ENCODE data around the gene ENTHD1. TPM values are rescaled to one million over a fixed set of nuclear protein-coding genes. Genes with fewer than 3 reads are reported as not detected.

Gene ENTHD1
- total and polyA plus RNA-seq, 2 experiments from 2014 or later, result not detected

DNA sequence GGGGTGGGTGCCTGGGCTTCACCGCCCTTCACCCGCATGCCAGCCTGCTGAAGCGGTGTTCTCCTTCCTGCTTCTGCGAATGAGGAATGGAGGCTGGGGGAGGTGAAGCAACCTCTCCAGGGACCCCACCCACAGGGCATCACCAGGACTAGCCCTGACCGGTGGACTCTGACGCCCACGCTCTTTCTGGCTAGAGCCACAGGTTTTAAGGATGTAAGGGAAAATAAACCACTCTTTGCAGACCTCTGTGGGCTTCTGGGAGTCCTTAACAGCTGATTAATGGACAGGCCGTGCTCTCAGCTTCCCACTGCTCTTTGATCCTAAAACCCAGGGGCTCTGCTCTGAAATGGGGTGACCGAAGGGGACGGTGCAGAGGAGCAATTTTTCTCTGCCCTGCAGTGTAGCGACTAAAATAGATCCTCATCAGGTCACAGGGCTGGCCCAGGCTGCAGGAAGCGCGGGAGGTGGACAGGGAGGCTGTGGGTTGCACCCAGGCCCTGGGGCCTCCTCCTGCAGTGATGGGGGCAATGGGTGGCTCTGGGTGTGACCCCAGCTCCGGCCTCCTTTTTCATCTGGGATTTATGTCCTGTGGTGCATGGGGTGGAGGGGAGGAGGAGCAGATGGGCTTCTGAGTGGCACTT is 195.7 kb downstream of the ENTHD1 start:
- TF ChIP-seq CTCF (IDR thresholded peaks at IDR 0.05; ENCODE audit: low read depth, low read length), result no peak
- H3K4me1 ChIP-seq (ENCODE audit: low read depth), result no peaks in the 10 kb centered on the region
- H3K36me3 ChIP-seq, result no peaks in the 10 kb centered on the region
- no peak overlapping the region for H3K27ac ChIP-seq
- H3K4me3 ChIP-seq, result no peak overlapping the region
- H3K27me3 ChIP-seq, result no peaks in the 10 kb centered on the region
- DNase-seq (ENCODE audit: low read depth in 1 of 2, low spot score in 1 of 2), result no peak
- H3K9me3 ChIP-seq (ENCODE audit: low read depth), result no peaks in the 10 kb centered on the region

- H3K4me3 ChIP-seq, result no peak overlapping the region
- H3K9me3 ChIP-seq (ENCODE audit: low read depth), result no peaks in the 10 kb centered on the region
- no peak for DNase-seq (ENCODE audit: low read depth in 1 of 2, low spot score in 1 of 2)
- TF ChIP-seq CTCF (IDR thresholded peaks at IDR 0.05; ENCODE audit: low read depth, low read length), result no peak
- H3K27ac ChIP-seq, result no peak overlapping the region
- H3K36me3 ChIP-seq, result no peaks in the 10 kb centered on the region
- H3K4me1 ChIP-seq (ENCODE audit: low read depth), result peaks cover 11% of the 10 kb centered on the region
- H3K27me3 ChIP-seq, result no peaks in the 10 kb centered on the region
Measured at GRCh38 chr22:39693943-39694500, 199.5 kb downstream of the ENTHD1 start.

Other genes starting within 250 kb of the ENTHD1 start
- 0.09 and 0.32 TPM in 2 replicates for gene GRAP2, start 7.3 kb upstream of the ENTHD1 start, total RNA-seq
- gene GRAP2, start 7.3 kb upstream of the ENTHD1 start, polyA plus RNA-seq, result 0.09 TPM in 1 of 2 replicates, not detected in the other
- not detected in 2 replicates for gene TMA7B, start 66.6 kb upstream of the ENTHD1 start, total RNA-seq
- not detected in 2 replicates for gene TMA7B, start 66.6 kb upstream of the ENTHD1 start, polyA plus RNA-seq
- 0.18 and 0.46 TPM in 2 replicates for gene FAM83F, start 101.2 kb upstream of the ENTHD1 start, total RNA-seq
- 0.06 TPM in 1 of 2 replicates, not detected in the other for gene FAM83F, start 101.2 kb upstream of the ENTHD1 start, polyA plus RNA-seq

All from cardiac muscle cell (in vitro differentiated cells and primary cell).